A673 (cell line): ENCODE data around the gene HDAC4. TPM values are rescaled to one million over a fixed set of nuclear protein-coding genes. Genes with fewer than 3 reads are reported as not detected.

Experiments used
- BruUV-seq: library from RNA; stranded (reverse); fragments of 400-500 nt; replicated peaks from 2 replicates; lab custom pipeline; 2021; lab: Mats Ljungman, UMichigan
- CTCF ChIA-PET: fragments of 300-600 bp; sonication (Branson Sonifier 250); formaldehyde crosslinking; loops from one replicate; lab custom pipeline; 2022; ENCODE audit warnings: antibody characterized with exemption; lab: Charles Lee
- POLR2A ChIA-PET: fragments of 300-600 bp; sonication (Branson Sonifier 250); formaldehyde crosslinking; loops from one replicate; lab custom pipeline; 2022; ENCODE audit warnings: antibody characterized with exemption; ENCODE audit not compliant: low non-redundant PET; lab: Charles Lee
- DNase-seq: peaks from one replicate; pipeline ENCODE4 v3.0.0-alpha.2; 2015; ENCODE audit warnings: low spot score
- H3K27ac ChIP-seq: fragments of 200-600 bp; sonication (generic); 2 replicates; pipeline ENCODE4 v1.5.1; 2016; ENCODE audit warnings: mixed run types, low read depth, mild to moderate bottlenecking, mixed read lengths, antibody characterized with exemption, low read length; ENCODE audit not compliant: poor library complexity, severe bottlenecking
- H3K27me3 ChIP-seq: fragments of 200-600 bp; sonication (generic); replicated peaks from 2 replicates; pipeline ENCODE4 v1.6.1; 2017; ENCODE audit warnings: mixed run types, low read depth, mild to moderate bottlenecking, mixed read lengths, antibody characterized with exemption, low read length; ENCODE audit not compliant: insufficient read depth, poor library complexity
- H3K36me3 ChIP-seq: fragments of 200-600 bp; sonication (generic); 2 replicates; pipeline ENCODE4 v1.6.1; 2016; ENCODE audit warnings: mixed run types, mild to moderate bottlenecking, mixed read lengths, antibody characterized with exemption, low read length; ENCODE audit not compliant: insufficient read depth, poor library complexity, severe bottlenecking
- H3K4me1 ChIP-seq: fragments of 200-600 bp; sonication (generic); 2 replicates; pipeline ENCODE4 v1.6.1; 2017; ENCODE audit warnings: mixed run types, mild to moderate bottlenecking, mixed read lengths, antibody characterized with exemption, low read length; ENCODE audit not compliant: insufficient read depth, poor library complexity, severe bottlenecking
- H3K4me3 ChIP-seq: fragments of 200-600 bp; sonication (generic); 2 replicates; pipeline ENCODE4 v1.5.1; 2016; ENCODE audit warnings: low read depth, mixed run types, mild to moderate bottlenecking, mixed read lengths, low read length; ENCODE audit not compliant: poor library complexity, severe bottlenecking
- H3K9me3 ChIP-seq: fragments of 200-600 bp; sonication (generic); 2 replicates; pipeline ENCODE4 v1.6.1; 2016; ENCODE audit warnings: mixed run types, low read depth, mild to moderate bottlenecking, mixed read lengths, antibody characterized with exemption, low read length; ENCODE audit not compliant: poor library complexity, severe bottlenecking
- CTCF ChIP-seq: fragments of 300-800, 200-600 bp; sonication (generic); conservative IDR thresholded peaks from 2 replicates; pipeline ENCODE4 v1.5.1; 2017; ENCODE audit warnings: low read depth, mild to moderate bottlenecking, antibody characterized with exemption, low read length, moderate library complexity, mixed read lengths
- EZH2 ChIP-seq: fragments of 200-600 bp; sonication (generic); IDR thresholded peaks from 2 replicates; pipeline ENCODE4 v1.6.1; 2017; ENCODE audit warnings: borderline replicate concordance, low read depth, mild to moderate bottlenecking, mixed read lengths, antibody characterized with exemption, low read length; ENCODE audit not compliant: poor library complexity, severe bottlenecking
- intact Hi-C: fragments of 100-400 bp; cut with micrococcal nuclease; formaldehyde crosslinking; loops from one replicate; pipeline ENCODE4 v1.10.0; 2022; ENCODE audit not compliant: unreplicated experiment
- total RNA-seq: library from RNA; stranded (reverse); gene quantifications from 2 replicates; pipeline ENCODE4 v1.2.3, GENCODE V29; 2021

Gene HDAC4
- total RNA-seq, 1 experiment from 2014 or later: 40.0 TPM

- intact Hi-C loops: no loop called here
- no TSS peak for BruUV-seq
- ChIA-PET CTCF (no interaction called here), POLR2A (no interaction called here)
- no peak for DNase-seq
- Histone ChIP-seq H3K27ac (no peak overlapping the region), H3K36me3 (no peaks in the 10 kb centered on the region), H3K4me3 (no peak overlapping the region), H3K9me3 (no peaks in the 10 kb centered on the region), H3K27me3 (no peaks in the 10 kb centered on the region), H3K4me1 (no peaks in the 10 kb centered on the region)
- TF ChIP-seq EZH2 (no peak), CTCF (no peak)
Observed at GRCh38 chr2:239181903-239182581, 218.8 kb downstream of the HDAC4 start.

GRCh38 chr2:239181074-239181902, 219.5 kb downstream of the HDAC4 start:
- no peak for DNase-seq
- BruUV-seq: no TSS peak
- POLR2A ChIA-PET: interaction anchor here (0.6 kb wide), 1 partner anchor 68 kb away, joined by 3 read pairs; no protein-coding TSS in a partner anchor
- Histone ChIP-seq H3K4me1 (no peaks in the 10 kb centered on the region), H3K27ac (no peak overlapping the region), H3K9me3 (no peaks in the 10 kb centered on the region), H3K27me3 (no peaks in the 10 kb centered on the region), H3K4me3 (no peak overlapping the region), H3K36me3 (no peaks in the 10 kb centered on the region)
- CTCF ChIA-PET: no interaction called here
- TF ChIP-seq CTCF (no peak), EZH2 (no peak)
- intact Hi-C loops: no loop called here

DNA sequence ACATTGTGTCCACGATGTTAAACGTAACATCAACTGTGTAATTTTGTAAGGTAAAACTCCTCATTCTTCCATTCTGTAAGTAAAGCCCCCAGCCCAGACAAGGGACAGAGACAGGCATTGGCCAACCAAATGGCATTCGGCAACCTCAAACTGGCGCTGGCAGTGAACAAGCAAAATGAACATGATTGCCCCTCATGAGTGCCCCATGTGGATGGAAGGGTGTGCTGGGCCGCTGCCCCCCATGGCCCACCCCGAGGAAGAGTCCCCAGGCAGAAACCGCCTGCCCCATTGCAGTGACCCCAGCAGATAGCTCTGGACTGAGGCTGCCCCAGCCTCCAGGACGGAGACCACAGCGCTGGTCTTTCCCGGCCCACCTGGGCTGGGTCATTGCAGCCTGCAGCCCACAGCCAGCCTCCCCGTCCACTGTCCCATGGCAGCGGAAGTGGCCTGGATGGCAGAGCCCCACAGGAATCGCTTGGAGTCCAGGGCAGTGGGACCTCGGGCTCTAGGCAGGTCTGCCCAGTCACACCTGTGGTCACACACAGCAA, 220.2 kb downstream of the HDAC4 start:
- POLR2A ChIA-PET: no interaction called here
- no peaks in the 10 kb centered on the region for H3K4me1 ChIP-seq
- DNase-seq: no peak
- no TSS peak for BruUV-seq
- H3K9me3 ChIP-seq: no peaks in the 10 kb centered on the region
- H3K4me3 ChIP-seq: no peak overlapping the region
- TF ChIP-seq EZH2 (no peak), CTCF (no peak)
- H3K27me3 ChIP-seq: no peaks in the 10 kb centered on the region
- no peaks in the 10 kb centered on the region for H3K36me3 ChIP-seq
- no peak overlapping the region for H3K27ac ChIP-seq
- intact Hi-C loops: no loop called here
- CTCF ChIA-PET: no interaction called here
